ENCODE results near the gene PIK3R1.

The PIK3R1 gene

DNA sequence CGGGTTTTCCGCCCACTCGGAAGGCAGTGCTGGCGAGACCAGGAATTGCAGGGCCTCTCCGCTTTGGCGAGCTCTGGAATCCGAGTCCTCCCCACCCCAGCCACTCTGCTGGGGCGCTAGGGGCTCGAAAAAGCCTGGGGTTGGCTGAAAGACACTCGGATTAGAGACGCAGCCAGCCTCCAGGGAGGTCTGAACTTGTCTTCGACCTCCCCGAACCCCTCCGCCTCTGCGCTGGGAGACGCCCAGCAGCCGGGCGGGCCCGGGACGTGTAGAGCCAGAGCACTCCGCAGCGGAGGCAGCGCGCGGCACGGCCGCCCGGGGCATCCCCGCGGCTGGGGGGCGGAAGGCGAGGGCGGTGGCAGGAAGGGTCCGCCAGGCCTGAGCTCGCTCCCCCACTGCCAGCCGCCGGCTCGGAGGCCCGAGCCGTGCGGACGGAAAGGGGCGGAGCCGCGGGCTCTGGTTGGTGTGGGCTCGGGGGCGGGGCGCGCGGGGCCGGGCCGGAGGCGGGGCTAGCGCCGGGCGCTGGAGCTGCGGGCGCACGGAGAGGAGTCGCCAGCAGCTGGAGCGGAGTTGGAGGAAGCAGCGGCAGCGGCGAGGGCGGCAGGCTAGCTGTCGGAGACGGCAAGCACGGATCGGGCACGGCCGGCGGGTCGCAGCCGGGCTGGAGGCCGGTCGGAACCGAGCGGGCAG is at the start of gene PIK3R1:
Gene PIK3R1, plus strand, starts transcription at position 549 of the 690 bp plus-strand sequence. CDS start 10,920 bp downstream, outside the sequence.
- peak; percentile 87 for DNase-seq

DNA sequence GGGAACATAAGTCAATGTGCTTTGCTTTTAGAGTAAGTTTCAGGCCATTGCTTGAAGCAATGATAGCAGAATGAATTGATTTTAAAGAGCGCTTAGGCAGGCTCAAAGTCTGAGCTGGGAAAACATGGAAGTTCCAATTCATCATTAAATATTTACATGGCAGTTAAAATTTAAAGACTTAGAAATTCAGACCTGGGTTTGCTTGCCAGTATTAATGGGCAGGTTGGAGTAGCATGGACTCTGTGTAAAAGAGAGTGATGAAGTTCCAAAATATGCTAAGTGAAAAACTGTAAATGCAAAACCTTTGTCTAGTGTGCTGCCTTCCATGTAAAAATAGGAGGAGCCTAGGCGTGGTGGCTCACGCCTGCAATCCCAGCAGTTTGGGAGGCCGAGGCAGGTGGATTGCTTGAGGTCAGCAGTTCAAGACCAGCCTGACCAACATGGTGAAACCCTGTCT is 48.3 kb upstream of the PIK3R1 start:
- no peak for DNase-seq

DNA sequence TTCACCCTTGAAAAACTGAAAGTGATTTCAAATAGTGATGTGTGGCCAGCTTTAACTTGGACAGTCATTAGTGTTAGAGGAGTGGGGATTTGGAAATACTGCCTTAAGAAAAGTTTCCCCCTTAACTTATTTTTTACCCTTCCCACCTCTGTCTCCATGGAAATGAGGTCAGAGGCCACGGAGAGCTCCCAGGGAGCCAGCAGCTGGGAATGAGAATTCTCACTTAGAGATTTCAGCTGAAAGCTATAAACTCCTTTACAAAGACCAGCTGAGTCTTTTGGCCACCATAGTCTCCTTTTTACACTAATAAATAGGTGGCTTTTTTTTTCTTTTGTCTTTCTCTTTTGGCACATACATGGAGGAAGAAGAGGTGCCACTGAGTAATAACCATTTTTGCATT is 45.7 kb upstream of the PIK3R1 start:
- no peak for DNase-seq

DNA sequence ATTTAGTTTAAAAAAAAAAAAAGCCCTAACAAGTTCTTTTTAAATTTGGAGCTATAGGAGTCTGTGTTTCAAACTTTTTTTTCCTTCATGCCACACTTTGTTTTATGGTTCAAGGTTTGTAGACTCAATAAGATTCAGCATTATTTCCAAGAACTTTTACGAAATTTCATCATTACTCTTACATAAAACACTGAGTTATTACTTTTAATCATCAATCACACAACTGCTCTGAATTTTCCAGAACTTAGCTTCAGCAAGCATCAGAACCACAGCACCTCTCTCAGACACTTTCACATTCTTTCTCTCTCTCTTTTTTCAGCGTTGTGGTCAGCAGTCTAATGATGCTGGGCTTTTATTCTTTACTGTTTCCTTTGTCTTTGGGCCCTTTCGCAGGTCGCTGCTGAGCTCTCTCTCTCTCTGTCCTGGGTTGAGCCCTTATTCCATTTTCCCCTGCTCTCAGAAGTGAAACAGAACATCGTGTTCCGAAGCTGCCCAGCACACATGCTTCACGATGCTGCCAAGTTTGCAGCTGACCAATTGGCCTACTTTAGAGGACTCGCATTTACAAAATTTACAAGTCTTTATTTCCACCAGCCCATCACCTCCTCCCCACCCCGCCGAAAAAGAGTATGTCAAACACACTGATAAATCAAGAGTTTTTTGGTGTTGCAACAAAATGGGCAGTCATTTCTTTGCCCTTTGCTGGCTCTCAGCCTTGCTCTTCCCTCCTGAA is 44.6 kb upstream of the PIK3R1 start:
- DNase-seq: no peak

DNA sequence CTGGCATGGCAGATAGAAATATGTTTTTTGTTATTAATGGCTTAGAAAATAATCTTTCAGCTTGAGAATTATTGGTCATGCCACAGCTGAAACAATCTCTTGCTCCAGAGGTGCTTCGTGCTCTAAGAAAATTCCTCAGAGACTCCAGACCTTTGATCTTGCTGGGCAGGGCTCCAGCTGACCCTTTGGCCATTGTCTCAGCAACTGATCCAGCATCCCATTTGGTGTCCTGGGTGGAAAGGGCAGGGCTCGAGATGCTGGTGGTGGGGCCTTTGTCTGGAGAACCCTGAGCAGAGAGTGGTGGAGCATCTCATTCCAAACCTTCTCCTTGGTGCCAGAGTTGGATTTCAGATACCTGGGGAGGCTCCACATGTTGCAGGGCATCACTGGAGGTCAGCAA is 43.2 kb upstream of the PIK3R1 start:
- DNase-seq: no peak

DNA sequence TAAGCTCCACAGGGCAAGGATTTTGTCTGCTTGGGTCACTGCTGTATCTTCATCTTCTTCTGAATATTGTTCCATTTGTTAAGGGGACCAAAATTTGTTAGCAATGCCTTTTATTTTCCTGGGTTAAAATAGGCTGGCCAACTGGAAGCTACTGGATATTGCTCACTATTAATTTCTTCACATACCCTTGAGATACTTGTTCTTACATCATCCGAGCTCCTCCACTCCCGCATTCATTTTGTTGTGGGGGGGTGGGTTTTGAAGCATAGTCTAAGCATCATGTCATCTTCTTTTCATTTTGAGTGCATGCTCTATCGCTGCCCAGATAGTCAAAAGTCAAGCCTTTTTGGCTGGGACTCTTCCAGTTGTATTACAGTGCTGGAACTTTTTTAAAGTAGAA is 42.5 kb upstream of the PIK3R1 start:
- no peak for DNase-seq

DNA sequence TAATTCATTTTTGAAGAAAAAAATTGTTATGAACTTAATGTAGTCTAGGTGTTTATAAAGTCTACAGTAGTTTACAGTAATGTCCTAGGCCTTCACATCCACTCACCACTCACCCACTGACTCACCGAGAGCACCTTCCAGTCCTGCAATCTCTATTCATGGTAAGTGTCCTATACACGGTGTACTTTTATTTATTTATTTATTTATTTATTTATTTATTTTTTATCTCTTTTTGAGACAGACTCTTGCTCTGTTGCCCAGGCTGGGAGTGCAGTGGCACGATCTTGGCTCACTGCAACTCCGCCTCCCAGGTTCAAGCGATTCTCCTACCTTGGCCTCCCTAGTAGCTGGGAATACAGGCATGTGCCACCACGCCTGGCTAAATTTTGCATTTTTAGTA is 39.3 kb upstream of the PIK3R1 start:
- no peak for DNase-seq

DNA sequence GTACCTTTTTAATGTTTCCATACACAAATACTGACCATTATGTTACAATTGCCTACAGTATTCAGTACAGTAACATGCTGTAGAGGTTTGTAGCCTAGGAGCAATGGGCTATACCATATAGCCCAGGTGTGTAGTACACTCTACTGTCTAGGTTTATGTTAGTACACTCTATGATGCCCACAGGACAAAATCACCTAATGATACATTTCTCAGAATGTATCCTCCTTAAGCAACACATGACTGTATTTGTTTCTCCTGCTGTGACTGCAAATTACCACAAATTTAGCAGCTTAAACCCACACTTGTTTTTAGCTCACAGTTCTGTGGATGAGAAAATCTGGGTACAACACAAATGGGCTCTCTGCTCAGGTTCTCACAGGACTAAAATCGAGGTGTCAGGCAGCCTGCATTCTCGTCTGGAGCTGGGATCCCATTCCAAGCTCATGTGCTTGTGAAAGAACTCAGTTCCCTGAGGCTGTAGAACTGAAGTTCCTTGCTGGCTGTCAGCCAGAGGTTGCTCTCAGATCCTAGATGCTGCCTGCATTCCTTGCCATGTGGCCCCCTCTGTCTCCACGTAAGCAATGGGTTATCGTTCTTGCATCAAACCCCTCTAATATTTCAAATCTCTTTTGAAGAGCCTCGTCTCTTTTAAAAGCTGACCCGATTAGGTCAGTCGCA is 38.6 kb upstream of the PIK3R1 start:
- DNase-seq: no peak

DNA sequence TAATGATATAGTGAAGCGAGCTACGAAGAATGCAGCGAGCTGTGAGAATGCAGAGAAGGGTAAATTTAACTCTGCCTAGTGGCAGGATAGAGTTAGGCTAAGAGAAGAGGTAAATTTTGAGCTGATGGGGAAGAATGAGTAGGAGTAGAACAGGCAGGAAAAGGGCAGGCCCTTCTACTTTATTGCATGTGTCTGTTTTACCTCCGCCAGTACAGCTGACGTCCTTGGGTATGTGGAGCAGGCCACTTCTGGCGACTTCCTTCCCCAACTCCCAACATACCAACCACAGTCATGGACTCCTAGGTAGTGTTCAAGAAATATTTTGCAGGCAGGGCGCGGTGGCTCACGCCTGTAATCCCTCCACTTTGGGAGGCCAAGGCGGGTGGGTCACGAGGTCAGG is 37.9 kb upstream of the PIK3R1 start:
- DNase-seq: no peak

DNA sequence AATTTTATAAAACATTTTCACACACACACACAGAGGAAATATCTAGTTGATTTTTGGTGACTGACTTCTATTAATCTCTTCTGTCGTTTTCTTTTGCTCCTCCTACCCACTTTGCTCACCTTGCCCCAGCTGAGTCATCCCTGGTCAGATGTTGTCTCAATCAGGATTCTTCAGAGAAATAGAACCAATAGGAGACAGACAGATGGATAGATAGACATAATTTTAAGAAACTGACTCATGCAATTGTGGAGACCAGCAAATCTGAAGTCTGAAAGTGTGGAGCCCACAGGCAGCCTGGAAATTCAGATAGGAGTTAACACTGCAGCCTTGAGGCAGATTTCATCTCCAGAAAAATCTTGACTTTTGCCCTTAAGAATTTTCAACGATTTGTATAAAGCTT is 37.0 kb upstream of the PIK3R1 start:
- no peak for DNase-seq

DNA sequence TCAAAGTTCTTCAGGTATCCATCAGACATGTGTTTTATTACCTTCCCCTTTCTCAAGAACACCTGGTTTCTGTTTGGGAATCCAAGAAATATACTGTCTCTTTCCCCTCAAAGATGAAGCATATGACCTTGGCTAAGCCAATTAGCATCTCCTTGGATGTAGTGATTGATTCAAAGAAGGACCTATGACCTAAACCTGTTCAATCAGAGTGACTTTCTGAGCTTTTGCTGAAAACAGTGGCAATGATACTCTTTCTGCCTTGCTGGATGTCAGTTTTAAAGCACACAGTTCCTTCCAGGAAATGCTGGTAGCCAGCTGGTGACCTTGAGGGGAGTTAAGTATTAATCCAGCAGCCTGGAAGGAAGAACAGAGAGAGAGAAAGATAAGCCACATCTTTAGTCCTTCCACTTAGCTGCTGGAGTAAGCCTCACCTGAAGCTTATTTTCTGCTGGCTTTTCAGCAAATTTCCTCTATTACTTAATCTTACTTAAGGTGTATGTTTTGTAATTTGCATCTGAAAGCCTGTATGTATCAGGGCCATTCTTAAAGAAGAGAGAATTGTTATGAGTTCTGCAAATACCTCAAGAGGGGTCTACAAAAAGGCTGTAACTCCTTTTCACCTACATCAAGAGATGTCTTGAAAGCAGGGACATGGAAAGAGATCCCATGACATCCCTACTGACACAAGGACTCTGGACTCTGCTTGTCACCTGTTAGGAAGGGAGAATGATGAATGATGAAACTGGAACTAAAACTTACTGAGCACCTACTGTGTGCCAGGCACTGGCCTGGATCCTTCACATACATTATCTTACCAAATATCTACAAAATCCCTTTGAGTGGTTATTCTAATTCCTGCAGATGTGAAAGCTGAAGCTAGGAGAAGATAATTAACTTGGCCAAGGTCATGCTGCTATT is 35.2 kb upstream of the PIK3R1 start:
- no peak for DNase-seq

DNA sequence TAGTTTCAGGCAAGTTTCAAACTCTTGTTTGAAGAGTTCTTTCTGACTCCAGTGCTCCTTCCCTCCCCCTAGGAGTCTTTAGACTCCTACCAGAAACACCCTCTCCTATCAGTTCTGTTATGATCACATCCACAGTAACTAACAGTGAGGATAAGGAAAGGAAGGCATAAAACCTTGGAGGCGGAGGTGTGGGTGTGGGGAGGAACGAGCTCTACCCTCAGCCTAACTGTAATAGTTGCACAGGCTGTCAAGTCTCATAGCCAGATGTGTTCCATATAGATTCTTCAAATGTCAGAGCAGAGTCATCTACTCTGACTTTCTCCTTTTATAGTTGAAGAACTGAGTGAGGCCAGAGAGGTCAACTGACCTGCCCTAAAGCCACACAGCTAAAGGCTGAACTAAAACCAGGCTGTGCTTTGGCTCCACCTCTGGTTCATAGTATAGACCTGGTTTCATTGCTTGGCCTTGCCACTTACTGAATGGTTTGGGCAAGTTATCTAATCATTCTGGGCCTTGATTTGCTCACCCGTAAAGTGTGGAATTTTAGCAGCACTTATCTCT is 34.4 kb upstream of the PIK3R1 start:
- no peak for DNase-seq

DNA sequence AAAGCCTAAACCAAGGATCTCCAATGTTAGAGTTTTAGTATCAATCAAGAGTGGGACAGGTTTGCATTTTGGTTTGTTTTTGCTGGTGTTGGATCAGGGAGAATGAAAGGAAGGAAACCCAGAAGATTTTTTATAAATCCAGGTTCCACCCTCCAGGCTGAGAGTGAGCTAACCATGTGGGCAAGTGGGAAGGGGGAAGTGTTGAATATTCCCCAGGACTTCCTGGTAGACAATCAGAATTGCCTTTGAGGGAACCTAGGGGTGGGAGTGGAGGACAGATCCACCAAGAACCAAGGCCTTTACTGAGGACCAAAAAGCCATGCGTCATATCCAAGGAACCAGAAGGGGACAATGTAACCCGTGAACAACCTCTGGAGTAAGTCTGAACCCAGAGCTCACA is 33.5 kb upstream of the PIK3R1 start:
- DNase-seq: no peak

DNA sequence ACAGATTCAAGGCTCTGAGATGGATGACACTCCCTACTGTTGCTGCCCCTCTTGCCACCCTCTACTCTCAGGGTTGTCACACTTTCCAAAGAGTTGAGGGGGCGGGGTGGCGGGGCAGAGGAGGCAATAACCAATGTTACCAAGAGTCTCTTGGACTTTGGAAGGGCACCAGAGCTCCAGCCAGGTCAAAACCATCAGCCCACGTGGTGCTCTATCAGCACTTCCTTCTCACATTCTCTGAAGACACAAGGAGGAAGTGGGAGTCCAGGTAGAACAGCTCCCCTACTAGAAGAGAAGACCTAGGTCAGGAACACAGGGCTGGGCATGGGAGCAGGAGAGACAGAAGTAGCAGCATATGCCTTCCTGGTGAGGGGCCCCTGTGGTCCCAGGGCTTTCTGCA is 33.0 kb upstream of the PIK3R1 start:
- DNase-seq: no peak

DNA sequence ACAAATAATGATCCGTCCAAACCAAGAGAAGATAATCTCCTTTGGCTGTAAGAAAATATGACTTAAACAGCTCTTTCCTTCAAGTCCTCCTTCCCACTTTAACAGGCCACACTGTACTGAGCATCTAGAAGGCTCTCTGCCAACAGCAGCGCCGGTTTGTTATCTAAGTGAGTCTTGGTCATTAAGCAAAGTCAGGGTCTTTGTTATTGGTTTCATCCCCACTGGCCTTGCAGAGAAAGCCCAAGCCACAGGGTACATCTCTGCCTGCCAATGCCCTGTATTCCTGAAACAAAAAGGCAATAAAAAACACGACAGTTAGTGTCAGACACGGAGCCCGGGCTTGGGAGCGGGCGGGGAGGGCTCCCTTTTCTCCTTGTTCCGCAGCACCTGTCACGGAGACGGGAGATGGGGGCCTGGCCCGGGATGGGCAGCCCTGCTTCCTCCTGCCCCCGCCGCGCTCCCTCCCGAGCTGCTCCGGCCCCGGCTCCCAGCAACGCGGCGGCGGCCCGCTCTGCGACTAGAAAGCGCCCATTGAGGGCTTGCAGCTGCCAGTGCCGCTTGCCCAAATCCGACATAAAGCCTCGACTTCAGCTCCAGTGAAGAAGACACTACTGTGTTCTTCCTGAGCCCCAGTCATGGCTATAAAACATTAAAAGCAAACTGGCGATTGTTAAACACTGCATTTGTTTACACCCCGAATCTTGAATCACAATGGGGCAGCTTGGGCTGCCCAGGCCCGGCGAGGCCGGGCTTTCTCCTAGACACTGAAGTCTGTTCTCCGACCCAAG is 28.1 kb upstream of the PIK3R1 start:
- peak; percentile 71 for DNase-seq

DNA sequence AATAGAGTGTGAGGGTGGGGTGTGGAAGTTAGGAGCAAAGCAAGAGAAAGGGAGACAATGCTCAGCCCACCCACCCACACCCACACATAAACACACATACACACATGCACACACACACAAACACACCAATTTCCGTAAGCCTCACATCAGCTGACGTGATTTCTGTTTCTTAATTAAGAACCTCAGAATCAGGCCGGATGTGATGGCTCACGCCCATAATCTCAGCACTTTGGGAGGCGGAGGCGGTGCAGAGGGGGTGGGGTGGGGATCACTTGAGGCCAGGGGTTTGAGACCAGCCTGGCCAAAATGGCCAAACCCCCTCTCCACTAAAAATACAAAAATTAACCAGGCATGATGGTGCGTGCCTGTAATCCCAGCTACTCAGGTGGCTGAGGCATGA is 26.4 kb upstream of the PIK3R1 start:
- no peak for DNase-seq

DNA sequence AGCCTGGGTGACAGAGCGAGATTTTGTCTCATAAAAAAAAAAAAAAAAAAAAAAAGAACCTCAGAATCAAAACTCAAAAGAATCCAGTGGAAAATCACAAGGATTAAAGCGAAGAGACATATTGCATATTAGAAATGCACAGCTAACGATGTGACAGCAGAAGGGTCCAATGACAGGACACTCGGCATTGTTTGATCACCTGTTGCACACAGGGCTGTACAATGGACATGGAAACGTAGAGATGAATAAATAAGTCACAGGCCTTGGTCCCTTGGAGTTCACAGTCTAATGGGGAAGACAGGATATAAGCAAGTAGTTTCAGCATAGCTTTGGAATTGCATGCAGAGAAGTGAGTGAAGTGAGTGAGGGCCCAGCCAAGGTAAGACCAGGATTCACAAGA is 25.9 kb upstream of the PIK3R1 start:
- DNase-seq: peak; percentile 48

DNA sequence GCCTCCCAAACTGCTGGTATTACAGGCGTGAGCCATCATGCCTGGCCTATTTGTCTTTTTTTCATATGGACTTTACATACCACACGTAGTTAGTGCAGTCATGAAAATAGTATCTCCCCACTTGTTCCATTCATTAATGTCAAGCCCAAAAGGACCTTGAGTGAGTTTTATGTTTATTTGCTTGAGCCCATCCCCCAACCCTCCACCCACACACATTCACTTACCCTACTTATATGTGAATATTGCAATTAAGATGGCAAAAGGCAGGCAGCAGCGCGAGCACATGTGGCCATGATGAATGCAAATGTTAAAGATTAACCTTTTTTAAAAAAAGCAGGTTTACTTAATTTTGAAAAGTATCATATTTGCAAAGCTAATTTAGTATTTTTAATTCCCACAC is 24.9 kb upstream of the PIK3R1 start:
- DNase-seq: no peak

DNA sequence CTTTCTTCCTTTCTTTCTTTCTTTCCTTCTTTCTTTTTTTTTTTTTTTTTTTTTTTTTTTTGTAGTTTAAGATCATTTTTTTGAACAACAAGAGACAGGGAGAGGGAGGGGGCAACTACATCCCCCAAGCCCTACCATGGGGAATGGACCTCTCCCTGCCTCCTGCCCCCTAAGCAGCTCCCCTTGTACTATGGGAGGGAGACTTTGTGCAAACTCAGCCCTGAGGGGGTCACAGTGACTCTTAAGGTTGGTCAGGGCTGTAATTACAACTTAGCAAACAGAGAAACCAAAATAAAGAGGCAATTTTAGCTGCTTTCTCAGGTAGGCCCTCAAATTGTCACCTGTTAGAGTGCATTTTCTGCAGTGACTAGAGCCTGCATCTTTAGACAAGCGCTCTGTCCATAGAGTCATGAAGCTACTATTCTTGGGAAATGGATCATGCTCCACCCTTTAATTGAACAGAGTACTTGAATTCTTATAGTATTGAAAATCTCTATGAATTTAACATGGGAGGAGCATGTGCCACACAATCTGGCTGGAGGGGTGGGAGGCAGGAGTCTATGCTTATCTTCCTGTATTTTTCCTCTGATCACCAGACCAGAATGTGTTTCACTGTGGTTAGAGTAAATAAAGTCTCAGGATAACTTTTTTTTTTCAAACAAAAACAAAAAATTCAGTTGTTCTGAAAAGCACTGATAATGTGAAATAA is 24.3 kb upstream of the PIK3R1 start:
- no peak for DNase-seq

DNA sequence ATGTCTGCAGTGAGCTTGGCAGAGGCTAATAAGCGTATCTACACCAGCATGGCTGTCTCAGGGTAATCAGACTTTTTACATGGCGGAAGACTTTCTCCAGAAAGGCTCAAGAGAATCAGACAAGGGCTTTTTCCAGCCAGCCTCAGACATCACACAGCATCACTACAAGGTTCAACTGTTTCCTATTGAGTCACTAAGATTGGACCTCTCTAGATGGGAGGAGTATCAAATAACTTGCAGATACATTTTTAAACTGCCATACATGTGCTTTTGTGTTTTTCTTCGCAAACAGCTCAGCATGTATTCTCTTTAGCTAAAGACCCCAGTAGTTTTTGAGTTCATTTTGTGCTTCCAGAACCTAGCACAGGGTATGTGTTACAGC is 22.9 kb upstream of the PIK3R1 start:
- DNase-seq: no peak

DNA sequence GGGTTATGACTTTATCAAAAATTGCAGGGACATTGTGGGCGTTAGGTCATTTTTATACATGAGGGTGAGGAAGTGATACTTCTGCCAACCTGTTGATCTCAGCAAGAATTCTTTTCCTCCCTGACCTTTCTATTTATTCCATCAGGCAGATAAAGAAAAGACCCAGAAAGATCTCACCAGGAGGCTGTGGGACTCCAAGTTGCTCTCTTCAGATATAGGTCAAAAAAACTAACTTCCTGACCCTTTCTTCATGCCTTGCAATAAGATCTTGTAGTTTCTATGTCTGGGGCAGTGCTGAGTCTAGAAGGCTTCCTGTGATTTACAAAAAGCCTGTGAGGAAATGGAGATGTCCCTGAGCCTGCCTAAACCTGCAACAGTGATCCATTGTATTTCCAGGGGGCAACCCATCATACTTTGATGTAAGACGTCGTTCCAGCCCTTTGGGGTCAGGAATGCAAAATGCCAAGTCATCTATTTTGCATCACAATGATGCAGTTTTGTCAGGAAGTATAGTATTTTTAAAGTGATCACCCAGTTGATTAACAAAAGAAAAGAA is 22.0 kb upstream of the PIK3R1 start:
- no peak for DNase-seq

All from NCI-H748 treated with DMSO at 0.1 percent for 48 hours (cell line).